Tibial nerve (tissue), 4 donors: Measurements from ENCODE around the gene FBXO21.

Experiments used
- EP300 ChIP-seq, 2 donors: sonication (generic); formaldehyde crosslinking; IDR thresholded peaks; one replicate each; pipeline ENCODE4 v1.6.1; 2017; ENCODE audit warnings: antibody characterized with exemption in 2 of 2, mild to moderate bottlenecking in 1 of 2
- POLR2A ChIP-seq, 2 donors: fragments of 450-650 bp; IDR thresholded peaks; one replicate each; pipeline ENCODE4 v1.6.1; 2017; ENCODE audit warnings: antibody characterized with exemption in 2 of 2, mild to moderate bottlenecking in 2 of 2, moderate library complexity in 2 of 2
- TF ChIP-seq, protein P1 (sequence below), 5 experiments: fragments of 200-600 bp in 3 of 5; fragments of 450-650 bp in 2 of 5; sonication (generic) in 3 of 5; IDR thresholded peaks; one replicate each; pipeline ENCODE4 v1.5.1; 2016 to 2019; ENCODE audit warnings: antibody characterized with exemption in 5 of 5, mild to moderate bottlenecking in 3 of 5, moderate library complexity in 2 of 5

DNA sequence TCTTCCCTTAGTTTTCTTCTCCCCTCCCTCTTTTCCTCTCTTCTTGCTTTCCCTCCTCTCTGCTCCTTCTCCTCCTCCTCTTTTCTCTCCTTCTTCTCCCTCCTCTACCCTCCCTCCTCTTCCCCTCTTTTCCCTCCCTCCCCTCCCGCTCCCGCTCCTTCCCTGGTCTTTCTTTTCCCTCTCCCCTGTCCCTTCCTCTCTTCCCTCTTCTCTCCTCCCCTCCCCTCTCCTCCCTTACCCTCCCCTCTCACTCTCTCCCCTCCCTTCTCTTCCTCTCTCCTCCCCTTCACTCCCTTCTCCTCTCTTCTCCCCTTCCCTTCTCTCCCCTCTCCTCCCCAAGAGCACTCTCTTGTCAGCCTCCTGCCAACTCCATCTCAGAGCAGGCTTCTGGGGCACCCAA lies 17.4 kb upstream of the FBXO21 start:
- TF ChIP-seq EP300 (IDR thresholded peaks at IDR 0.05) (no peak), POLR2A (IDR thresholded peaks at IDR 0.05) (no peak)
- TF ChIP-seq, protein P1, sequence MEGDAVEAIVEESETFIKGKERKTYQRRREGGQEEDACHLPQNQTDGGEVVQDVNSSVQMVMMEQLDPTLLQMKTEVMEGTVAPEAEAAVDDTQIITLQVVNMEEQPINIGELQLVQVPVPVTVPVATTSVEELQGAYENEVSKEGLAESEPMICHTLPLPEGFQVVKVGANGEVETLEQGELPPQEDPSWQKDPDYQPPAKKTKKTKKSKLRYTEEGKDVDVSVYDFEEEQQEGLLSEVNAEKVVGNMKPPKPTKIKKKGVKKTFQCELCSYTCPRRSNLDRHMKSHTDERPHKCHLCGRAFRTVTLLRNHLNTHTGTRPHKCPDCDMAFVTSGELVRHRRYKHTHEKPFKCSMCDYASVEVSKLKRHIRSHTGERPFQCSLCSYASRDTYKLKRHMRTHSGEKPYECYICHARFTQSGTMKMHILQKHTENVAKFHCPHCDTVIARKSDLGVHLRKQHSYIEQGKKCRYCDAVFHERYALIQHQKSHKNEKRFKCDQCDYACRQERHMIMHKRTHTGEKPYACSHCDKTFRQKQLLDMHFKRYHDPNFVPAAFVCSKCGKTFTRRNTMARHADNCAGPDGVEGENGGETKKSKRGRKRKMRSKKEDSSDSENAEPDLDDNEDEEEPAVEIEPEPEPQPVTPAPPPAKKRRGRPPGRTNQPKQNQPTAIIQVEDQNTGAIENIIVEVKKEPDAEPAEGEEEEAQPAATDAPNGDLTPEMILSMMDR (IDR thresholded peaks at IDR 0.05), result no peak
